Activated naive CD4-positive, alpha-beta T cell treated with anti-CD3 and anti-CD28 coated beads for 36 hours (primary cell): ENCODE results near the gene PNMT. TPM values are rescaled to one million over a fixed set of nuclear protein-coding genes. Genes with fewer than 3 reads are reported as not detected.
"Not testable (repeated sequence)": the region's sequence is repeated elsewhere in the genome, so short reads cannot be mapped to it uniquely, and the experiment has no call there.

Source experiments
- CTCF ChIA-PET: fragments of 350-600 bp; sonication (Branson Sonifier 250); formaldehyde crosslinking; loops from one replicate; lab custom pipeline; 2021; ENCODE audit warnings: antibody characterized with exemption; lab: Charles Lee
- DNase-seq: peaks from one replicate; pipeline ENCODE4 v3.0.0-alpha.2; 2020
- H3K27ac Mint-ChIP-seq: one replicate; pipeline ENCODE4 v1.8.0; 2021; ENCODE audit warnings: mild to moderate bottlenecking, mixed read lengths
- H3K27me3 Mint-ChIP-seq: one replicate; pipeline ENCODE4 v1.8.0; 2021; ENCODE audit warnings: low read depth, mixed read lengths
- H3K36me3 Mint-ChIP-seq: one replicate; pipeline ENCODE4 v1.8.0; 2021; ENCODE audit warnings: low read depth, mixed read lengths
- H3K4me1 Mint-ChIP-seq: one replicate; pipeline ENCODE4 v1.8.0; 2021; ENCODE audit warnings: low read depth, mixed read lengths
- H3K4me3 Mint-ChIP-seq: one replicate; pipeline ENCODE4 v1.8.0; 2021; ENCODE audit warnings: mild to moderate bottlenecking, moderate library complexity, mixed read lengths
- H3K9me3 Mint-ChIP-seq: one replicate; pipeline ENCODE4 v1.8.0; 2021; ENCODE audit warnings: mixed read lengths
- intact Hi-C: fragments of 100-400 bp; cut with micrococcal nuclease; formaldehyde crosslinking; loops from one replicate; pipeline ENCODE4 v1.15.1; 2023
- total RNA-seq, 2 experiments: library from RNA; stranded (reverse); gene quantifications; one replicate each; pipeline ENCODE4 v1.2.3, GENCODE V29; 2021

Gene PNMT
- total RNA-seq, 2 experiments from 2014 or later = not detected

GRCh38 chr17:39687546-39688474, 19.6 kb downstream of the PNMT start, which contains the start of gene PGAP3:
Gene PGAP3 (minus strand): TSS chr17:39688057. CDS start chr17:39688014, 43 bp downstream.
- peak within 1 kb of the TSS; percentile 98 for H3K4me3 Mint-ChIP-seq
- CTCF ChIA-PET = interaction anchor here (0.6 to 3.2 kb wide), 10 partner anchors 8 to 449 kb away, joined by 3 to 16 read pairs (median 4); partner anchors contain the start of gene PNMT
- H3K4me1 Mint-ChIP-seq = peaks cover 15% of the 10 kb centered on the region
- H3K9me3 Mint-ChIP-seq = no peaks in the 10 kb centered on the region
- H3K36me3 Mint-ChIP-seq = peaks cover 8% of the 10 kb centered on the region
- intact Hi-C loops = loop anchor here (1.0 to 5.0 kb wide), 5 partner anchors 43 to 227 kb away; partner anchors contain the start of genes CDK12, IKZF3, MIEN1 and STARD3
- DNase-seq = peak; percentile 89
- peak within 1 kb of the TSS; percentile 94 for H3K27ac Mint-ChIP-seq
- H3K27me3 Mint-ChIP-seq = no peaks in the 10 kb centered on the region

- Mint-ChIP-seq H3K27me3 (no peaks in the 10 kb centered on the region), H3K4me1 (peaks cover 15% of the 10 kb centered on the region), H3K36me3 (peaks cover 4% of the 10 kb centered on the region), H3K4me3 (peak overlapping the region; percentile 98), H3K27ac (peak overlapping the region; percentile 94), H3K9me3 (no peaks in the 10 kb centered on the region)
- intact Hi-C loops = loop anchor here (1.0 to 5.0 kb wide), 4 partner anchors 42 to 227 kb away; partner anchors contain the start of genes CDK12, IKZF3, MIEN1 and STARD3
- CTCF ChIA-PET = interaction anchor here (0.6 to 3.2 kb wide), 8 partner anchors 9 to 450 kb away, joined by 3 to 16 read pairs (median 4); partner anchors contain the start of gene PNMT
- no peak for DNase-seq
These were observed 20.2 kb downstream of the PNMT start for GRCh38 chr17:39688475-39688835.

DNA sequence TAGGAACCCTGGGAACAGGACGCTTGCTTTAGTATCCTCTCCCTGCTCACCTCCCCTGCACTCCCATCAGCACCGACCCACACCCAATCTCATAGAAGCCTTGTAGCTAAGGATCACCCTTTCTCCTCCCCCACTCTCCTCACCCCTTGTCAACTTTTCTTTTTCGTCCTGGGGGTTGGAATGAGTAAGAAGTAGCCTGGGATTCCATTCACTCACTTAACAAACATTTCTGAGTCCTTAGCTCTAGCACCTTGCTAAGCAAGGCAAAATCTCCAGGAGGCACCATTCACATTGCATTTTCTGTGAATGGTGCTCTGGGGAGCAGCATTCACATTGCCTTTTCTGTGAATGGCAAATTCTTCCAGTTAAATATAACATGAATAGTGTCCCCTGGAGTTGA, 20.7 kb downstream of the PNMT start:
- Mint-ChIP-seq H3K27ac (peak overlapping the region; percentile 94), H3K9me3 (no peaks in the 10 kb centered on the region), H3K4me3 (peak overlapping the region; percentile 98), H3K4me1 (peaks cover 15% of the 10 kb centered on the region), H3K36me3 (peaks cover 4% of the 10 kb centered on the region), H3K27me3 (no peaks in the 10 kb centered on the region)
- CTCF ChIA-PET = interaction anchor here (1.0 to 3.2 kb wide), 4 partner anchors 9 to 154 kb away, joined by 3 to 16 read pairs (median 6); partner anchors contain the start of gene MIEN1
- no peak for DNase-seq
- intact Hi-C loops = loop anchor here (1.0 to 5.0 kb wide), 4 partner anchors 42 to 228 kb away; partner anchors contain the start of genes CDK12, IKZF3, MIEN1 and STARD3

DNA sequence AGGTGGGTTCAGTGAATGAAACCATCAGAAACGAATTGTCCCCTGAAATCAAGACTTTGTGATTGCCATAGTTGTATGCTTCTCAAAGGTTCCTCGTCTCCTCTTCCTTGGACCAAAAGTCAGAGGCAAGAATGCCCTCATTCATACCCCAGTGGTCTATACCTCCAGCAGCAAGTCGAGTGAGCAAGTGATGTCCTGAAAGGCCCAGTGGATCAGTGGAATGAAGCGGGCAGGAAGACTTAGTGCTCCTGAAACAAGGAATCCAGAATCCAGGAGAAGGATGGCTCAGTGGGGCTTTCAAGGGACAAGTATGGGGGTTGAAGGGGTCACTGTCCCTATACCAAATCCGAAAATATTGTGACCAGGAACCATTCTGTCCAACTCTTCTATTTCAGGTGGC, 26.3 kb downstream of the PNMT start:
- no peak for DNase-seq
- Mint-ChIP-seq H3K27me3 (peaks cover 9% of the 10 kb centered on the region), H3K4me1 (peaks cover 1% of the 10 kb centered on the region), H3K4me3 (no peak overlapping the region), H3K36me3 (no peaks in the 10 kb centered on the region), H3K9me3 (no peaks in the 10 kb centered on the region), H3K27ac (no peak overlapping the region)
- CTCF ChIA-PET = no interaction called here
- intact Hi-C loops = no loop called here

DNA sequence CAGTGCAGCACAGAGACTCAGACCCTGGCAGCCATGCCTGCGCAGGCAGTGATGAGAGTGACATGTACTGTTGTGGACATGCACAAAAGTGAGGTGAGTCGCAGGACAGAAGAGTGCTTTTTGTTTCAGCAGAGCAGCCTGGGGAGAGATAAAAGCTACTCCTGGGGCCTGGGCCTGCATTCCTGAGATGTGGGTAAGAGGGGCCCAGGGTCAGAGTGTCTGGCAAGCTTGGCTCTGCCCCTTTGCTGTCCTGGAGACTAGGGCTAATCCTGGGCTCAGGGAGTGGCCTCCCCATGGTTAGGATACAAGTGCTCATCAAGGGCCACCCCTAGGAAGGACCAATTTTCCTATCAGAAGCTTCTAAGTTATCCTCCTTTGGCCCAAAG, 26.8 kb downstream of the PNMT start:
- CTCF ChIA-PET = no interaction called here
- Mint-ChIP-seq H3K9me3 (no peaks in the 10 kb centered on the region), H3K4me3 (no peak overlapping the region), H3K36me3 (no peaks in the 10 kb centered on the region), H3K27ac (no peak overlapping the region), H3K27me3 (peaks cover 11% of the 10 kb centered on the region), H3K4me1 (peaks cover 4% of the 10 kb centered on the region)
- no peak for DNase-seq
- intact Hi-C loops = no loop called here

- no peak for DNase-seq
- H3K4me3 Mint-ChIP-seq = no peak overlapping the region
- H3K36me3 Mint-ChIP-seq = no peaks in the 10 kb centered on the region
- intact Hi-C loops = no loop called here
- H3K27ac Mint-ChIP-seq = no peak overlapping the region
- H3K27me3 Mint-ChIP-seq = peaks cover 25% of the 10 kb centered on the region
- H3K4me1 Mint-ChIP-seq = peaks cover 9% of the 10 kb centered on the region
- H3K9me3 Mint-ChIP-seq = no peaks in the 10 kb centered on the region
- CTCF ChIA-PET = interaction anchor here (0.8 kb wide), 1 partner anchor 42 kb away, joined by 3 read pairs; no protein-coding TSS in a partner anchor
These were observed 28.5 kb downstream of the PNMT start for GRCh38 chr17:39696731-39697130.

DNA sequence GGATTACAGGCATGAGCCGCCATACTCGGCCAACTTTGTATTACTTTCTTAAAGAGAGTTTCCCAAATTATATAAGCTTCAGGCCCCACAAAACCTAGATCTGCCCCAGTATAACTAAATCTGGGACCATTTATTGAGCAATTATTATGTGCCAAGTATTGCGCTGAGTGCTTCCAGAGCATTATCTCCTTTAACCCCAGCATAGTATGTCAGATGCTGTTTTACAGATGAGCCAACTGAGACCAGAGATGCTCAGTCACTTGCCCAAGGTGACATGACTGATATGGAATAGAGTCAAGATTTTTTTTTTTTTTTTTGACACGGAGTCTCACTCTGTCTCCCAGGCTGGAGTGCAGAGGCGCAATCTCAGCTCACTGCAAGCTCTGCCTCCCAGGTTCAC, 29.7 kb downstream of the PNMT start:
- Mint-ChIP-seq H3K27ac (no peak overlapping the region), H3K27me3 (peaks cover 25% of the 10 kb centered on the region), H3K36me3 (no peaks in the 10 kb centered on the region), H3K4me3 (no peak overlapping the region), H3K9me3 (no peaks in the 10 kb centered on the region), H3K4me1 (peaks cover 9% of the 10 kb centered on the region)
- CTCF ChIA-PET = no interaction called here
- no peak for DNase-seq
- intact Hi-C loops = no loop called here

DNA sequence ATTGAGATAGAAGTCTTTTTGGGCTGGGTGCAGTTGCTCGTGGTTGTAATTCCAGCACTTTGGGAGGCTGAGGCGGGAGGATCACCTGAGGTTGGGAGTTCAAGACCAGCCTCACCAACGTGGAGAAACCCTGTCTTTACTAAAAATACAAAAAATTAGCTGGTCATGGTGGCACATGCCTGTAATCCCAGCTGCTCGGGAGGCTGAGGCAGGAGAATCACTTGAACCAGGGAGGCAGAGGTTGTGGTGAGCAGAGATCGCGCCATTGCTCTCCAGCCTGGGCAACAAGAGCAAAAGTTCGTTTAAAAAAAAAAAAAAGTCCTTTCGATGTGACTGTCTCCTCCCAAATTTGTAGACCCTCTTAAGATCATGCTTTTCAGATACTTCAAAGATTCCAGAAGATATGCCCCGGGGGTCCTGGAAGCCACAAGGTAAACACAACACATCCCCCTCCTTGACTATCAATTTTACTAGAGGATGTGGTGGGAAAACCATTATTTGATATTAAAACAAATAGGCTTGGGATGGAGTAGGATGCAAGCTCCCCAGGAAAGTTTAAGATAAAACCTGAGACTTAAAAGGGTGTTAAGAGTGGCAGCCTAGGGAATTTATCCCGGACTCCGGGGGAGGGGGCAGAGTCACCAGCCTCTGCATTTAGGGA, 31.0 kb downstream of the PNMT start:
- H3K9me3 Mint-ChIP-seq, H3K4me3 Mint-ChIP-seq, H3K36me3 Mint-ChIP-seq, H3K27ac Mint-ChIP-seq, intact Hi-C loops, H3K4me1 Mint-ChIP-seq, DNase-seq: not testable (repeated sequence)
- CTCF ChIA-PET = interaction anchor here (0.9 to 1.3 kb wide), 2 partner anchors 31 kb away, joined by 3 read pairs; partner anchors contain the start of genes MIEN1 and PNMT
- peaks cover 25% of the 10 kb centered on the region for H3K27me3 Mint-ChIP-seq

GRCh38 chr17:39699818-39700147, 31.5 kb downstream of the PNMT start, which contains the start of gene ERBB2:
Gene ERBB2 (plus strand): TSS chr17:39700064. CDS start chr17:39700239, 175 bp downstream.
- Mint-ChIP-seq H3K4me3 (no peak within 1 kb of the TSS), H3K9me3 (no peaks in the 10 kb centered on the region), H3K4me1 (peaks cover 9% of the 10 kb centered on the region), H3K36me3 (no peaks in the 10 kb centered on the region), H3K27me3 (peaks cover 25% of the 10 kb centered on the region), H3K27ac (no peak within 1 kb of the TSS)
- intact Hi-C loops = no loop called here
- CTCF ChIA-PET = interaction anchor here (0.9 to 1.3 kb wide), 2 partner anchors 31 to 32 kb away, joined by 3 read pairs; partner anchors contain the start of genes MIEN1 and PNMT
- DNase-seq = no peak

DNA sequence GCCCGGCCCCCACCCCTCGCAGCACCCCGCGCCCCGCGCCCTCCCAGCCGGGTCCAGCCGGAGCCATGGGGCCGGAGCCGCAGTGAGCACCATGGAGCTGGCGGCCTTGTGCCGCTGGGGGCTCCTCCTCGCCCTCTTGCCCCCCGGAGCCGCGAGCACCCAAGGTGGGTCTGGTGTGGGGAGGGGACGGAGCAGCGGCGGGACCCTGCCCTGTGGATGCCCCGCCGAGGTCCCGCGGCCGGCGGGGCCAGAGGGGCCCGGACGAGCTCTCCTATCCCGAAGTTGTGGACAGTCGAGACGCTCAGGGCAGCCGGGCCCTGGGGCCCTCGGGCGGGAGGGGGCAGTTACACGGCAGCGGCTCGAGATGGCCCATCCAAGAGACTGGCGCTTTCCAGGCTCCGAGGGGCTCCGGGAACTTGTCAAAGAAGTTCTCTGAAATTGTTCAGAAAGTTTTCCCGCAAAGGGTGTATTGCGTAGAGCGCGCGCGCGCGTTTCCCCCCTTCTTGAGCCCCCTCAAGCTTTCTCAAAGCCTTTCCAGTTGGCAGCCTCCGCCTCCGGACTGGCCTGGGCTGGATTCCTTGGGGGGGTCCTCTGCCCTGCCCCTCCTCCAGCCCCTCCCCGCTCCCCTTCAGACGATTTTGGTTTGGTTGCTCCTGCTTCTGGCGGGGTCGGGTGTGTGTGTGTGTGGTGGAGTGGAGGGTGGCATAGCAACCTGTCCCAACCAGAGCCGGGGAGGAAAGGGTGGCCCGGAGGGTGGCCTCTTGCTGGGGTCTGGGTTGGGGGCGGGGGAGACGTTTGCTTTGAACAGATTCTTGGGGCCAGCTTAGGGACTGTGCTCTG, 32.1 kb downstream of the PNMT start:
- DNase-seq = no peak
- H3K27me3 Mint-ChIP-seq = peaks cover 25% of the 10 kb centered on the region
- H3K9me3 Mint-ChIP-seq = no peaks in the 10 kb centered on the region
- no peaks in the 10 kb centered on the region for H3K36me3 Mint-ChIP-seq
- intact Hi-C loops = no loop called here
- CTCF ChIA-PET = interaction anchor here (0.6 to 1.3 kb wide), 3 partner anchors 30 to 537 kb away, joined by 3 read pairs; partner anchors contain the start of genes MIEN1 and PNMT
- peaks cover 9% of the 10 kb centered on the region for H3K4me1 Mint-ChIP-seq
- H3K4me3 Mint-ChIP-seq = no peak overlapping the region
- H3K27ac Mint-ChIP-seq = no peak overlapping the region

DNA sequence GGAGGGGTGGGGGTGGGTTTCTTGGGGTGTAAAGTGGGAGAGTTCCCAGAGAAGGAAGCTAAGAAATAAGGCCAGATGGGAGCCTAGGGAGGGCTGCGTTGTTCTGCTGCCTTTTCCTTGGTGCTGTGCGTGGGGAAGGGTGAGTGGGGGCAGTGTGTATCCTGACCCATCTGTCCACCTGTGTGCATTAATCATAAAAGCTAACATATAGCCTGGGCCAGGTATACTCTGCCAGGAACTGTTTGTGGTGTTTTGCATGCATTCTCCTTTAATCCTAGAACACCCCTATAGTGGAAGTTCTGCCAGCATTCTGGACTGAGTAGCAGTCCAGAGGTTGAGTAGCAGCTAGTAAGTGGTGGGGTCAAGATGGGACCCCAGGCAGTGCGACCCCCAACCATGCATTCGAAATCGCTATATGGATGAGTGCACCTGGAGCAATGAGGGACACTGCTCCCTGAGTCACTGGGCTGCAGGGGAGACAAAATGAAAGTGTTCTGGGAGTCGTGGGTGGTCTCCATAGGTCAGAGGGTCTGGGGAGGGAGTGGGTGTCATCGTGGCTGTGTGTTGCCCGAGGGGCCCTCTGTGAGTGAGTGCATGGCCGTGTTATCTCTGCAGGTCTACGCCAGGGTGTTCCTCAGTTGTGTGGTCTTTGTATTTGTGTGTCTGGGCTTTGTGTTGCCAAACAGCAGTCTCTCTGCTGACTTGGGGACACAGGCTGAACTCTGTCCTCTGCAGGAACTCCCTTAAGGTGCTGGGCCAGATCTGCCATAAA, 32.9 kb downstream of the PNMT start:
- no peaks in the 10 kb centered on the region for H3K36me3 Mint-ChIP-seq
- H3K27ac Mint-ChIP-seq = no peak overlapping the region
- H3K4me1 Mint-ChIP-seq = peaks cover 9% of the 10 kb centered on the region
- CTCF ChIA-PET = no interaction called here
- peaks cover 25% of the 10 kb centered on the region for H3K27me3 Mint-ChIP-seq
- DNase-seq = no peak
- H3K4me3 Mint-ChIP-seq = no peak overlapping the region
- intact Hi-C loops = no loop called here
- no peaks in the 10 kb centered on the region for H3K9me3 Mint-ChIP-seq
